ENCODE measurements around the gene VGLL2. TPM values are rescaled to one million over a fixed set of nuclear protein-coding genes. Genes with fewer than 3 reads are reported as not detected.

VGLL2 gene
- total and polyA plus RNA-seq, 2 donors (not counting 1 experiment from before 2014, with no cell fraction given) = not detected

DNA sequence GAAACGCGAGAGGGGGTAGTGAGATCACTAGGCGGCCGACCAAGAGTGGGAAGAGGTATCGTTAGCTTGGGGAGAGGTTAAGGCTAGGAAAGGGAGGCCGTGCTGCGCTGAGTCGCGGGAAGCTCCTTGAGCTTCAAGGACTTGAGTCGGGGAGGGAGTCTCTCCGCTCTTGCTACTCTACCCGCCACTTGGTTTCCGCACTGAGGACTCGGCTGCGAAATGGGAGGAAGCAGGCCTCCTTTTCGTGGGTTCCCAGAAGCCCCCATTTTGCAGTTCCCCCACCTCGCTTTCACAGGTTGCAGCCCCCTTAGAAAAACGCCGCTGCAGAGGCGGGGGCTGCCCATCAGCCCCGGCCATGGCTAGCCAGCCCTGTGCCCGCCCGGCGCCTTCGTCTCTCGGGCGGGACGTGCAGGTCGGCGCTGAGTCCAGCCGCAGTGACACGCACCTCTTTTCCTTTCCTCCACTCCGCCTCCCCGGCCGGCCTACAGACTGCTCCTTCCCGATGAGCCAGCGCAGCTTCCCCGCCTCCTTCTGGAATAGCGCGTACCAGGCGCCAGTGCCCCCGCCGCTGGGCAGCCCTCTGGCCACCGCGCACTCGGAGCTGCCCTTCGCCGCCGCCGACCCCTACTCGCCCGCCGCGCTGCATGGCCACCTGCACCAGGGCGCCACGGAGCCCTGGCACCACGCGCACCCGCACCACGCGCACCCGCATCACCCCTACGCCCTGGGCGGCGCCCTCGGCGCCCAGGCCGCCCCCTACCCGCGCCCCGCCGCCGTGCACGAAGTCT, 4.9 kb downstream of the VGLL2 start:
- H3K9me3 ChIP-seq (ENCODE audit: control insufficient read depth, insufficient read depth, low read depth, low read length) = no peaks in the 10 kb centered on the region
- no peak overlapping the region for H3K4me2 ChIP-seq (ENCODE audit: extremely low read depth, insufficient read depth, low read length)
- no peak overlapping the region for H3K27ac ChIP-seq (ENCODE audit: insufficient read depth, low read length)
- no peaks in the 10 kb centered on the region for H3K79me2 ChIP-seq (ENCODE audit: control insufficient read depth, insufficient read depth, low read length)
- H3K9ac ChIP-seq (ENCODE audit: insufficient read depth, low read length) = no peak overlapping the region
- no peaks in the 10 kb centered on the region for H3K36me3 ChIP-seq (ENCODE audit: control insufficient read depth, insufficient read depth, low read length)
- TF ChIP-seq EZH2 (IDR thresholded peaks at IDR 0.05; ENCODE audit: low read length, missing control alignments) = peak; percentile 98
- TF ChIP-seq, protein P1, sequence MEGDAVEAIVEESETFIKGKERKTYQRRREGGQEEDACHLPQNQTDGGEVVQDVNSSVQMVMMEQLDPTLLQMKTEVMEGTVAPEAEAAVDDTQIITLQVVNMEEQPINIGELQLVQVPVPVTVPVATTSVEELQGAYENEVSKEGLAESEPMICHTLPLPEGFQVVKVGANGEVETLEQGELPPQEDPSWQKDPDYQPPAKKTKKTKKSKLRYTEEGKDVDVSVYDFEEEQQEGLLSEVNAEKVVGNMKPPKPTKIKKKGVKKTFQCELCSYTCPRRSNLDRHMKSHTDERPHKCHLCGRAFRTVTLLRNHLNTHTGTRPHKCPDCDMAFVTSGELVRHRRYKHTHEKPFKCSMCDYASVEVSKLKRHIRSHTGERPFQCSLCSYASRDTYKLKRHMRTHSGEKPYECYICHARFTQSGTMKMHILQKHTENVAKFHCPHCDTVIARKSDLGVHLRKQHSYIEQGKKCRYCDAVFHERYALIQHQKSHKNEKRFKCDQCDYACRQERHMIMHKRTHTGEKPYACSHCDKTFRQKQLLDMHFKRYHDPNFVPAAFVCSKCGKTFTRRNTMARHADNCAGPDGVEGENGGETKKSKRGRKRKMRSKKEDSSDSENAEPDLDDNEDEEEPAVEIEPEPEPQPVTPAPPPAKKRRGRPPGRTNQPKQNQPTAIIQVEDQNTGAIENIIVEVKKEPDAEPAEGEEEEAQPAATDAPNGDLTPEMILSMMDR (conservative IDR thresholded peaks at IDR 0.05 in 1 of 2, IDR thresholded peaks at IDR 0.05 in 1 of 2; ENCODE audit: low read depth in 1 of 2, low read length in 2 of 2) = no peak
- peak in 1 of 2 donors; percentile 13 for DNase-seq (ENCODE audit: low read depth in 2 of 2)
- peak overlapping the region in 1 of 4 experiments; percentile 7 for H3K4me3 ChIP-seq (replicated peaks in 1 of 4; ENCODE audit: control extremely low read depth in 1 of 4, insufficient read depth in 1 of 4, low read depth in 3 of 4, low read length in 4 of 4)
- no peaks in the 10 kb centered on the region for H4K20me1 ChIP-seq (ENCODE audit: control insufficient read depth, extremely low read depth, insufficient read depth, low read length)
- peaks cover 53% of the 10 kb centered on the region for H3K27me3 ChIP-seq (ENCODE audit: control insufficient read depth, insufficient read depth, low read length)
- H3K4me1 ChIP-seq (ENCODE audit: control insufficient read depth, extremely low read depth, insufficient read depth, low read length) = no peaks in the 10 kb centered on the region
- H2AFZ ChIP-seq (ENCODE audit: low read length) = no peak overlapping the region

DNA sequence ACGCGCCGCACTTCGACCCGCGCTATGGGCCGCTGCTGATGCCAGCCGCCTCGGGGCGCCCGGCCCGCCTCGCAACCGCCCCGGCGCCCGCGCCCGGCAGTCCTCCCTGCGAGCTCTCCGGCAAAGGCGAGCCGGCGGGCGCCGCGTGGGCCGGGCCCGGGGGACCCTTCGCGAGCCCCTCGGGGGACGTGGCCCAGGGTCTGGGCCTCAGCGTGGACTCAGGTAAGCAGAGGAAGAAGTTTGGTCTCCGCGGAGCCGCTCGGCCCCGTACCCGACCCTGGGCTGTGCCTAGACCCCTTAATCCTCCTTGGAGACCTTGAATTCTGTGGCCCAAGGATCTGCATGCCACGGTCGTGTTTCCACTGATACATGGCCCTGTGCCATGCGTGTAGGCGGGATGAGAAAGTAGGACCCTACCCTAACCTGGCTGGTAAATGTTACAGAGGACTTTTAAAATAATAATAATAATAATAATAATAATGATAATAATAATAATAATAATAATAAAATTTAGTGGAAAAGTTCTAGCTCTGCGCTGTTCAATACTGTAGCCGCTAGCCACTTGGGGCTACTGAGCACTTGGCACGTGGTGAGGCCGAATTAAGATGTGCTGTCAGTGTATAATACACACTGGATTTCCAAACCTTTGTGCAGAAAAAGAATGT, 5.6 kb downstream of the VGLL2 start:
- H3K27me3 ChIP-seq (ENCODE audit: control insufficient read depth, insufficient read depth, low read length) = peaks cover 46% of the 10 kb centered on the region
- no peak overlapping the region for H3K4me2 ChIP-seq (ENCODE audit: extremely low read depth, insufficient read depth, low read length)
- H3K79me2 ChIP-seq (ENCODE audit: control insufficient read depth, insufficient read depth, low read length) = no peaks in the 10 kb centered on the region
- H3K4me1 ChIP-seq (ENCODE audit: control insufficient read depth, extremely low read depth, insufficient read depth, low read length) = no peaks in the 10 kb centered on the region
- H2AFZ ChIP-seq (ENCODE audit: low read length) = no peak overlapping the region
- H3K9me3 ChIP-seq (ENCODE audit: control insufficient read depth, insufficient read depth, low read depth, low read length) = no peaks in the 10 kb centered on the region
- TF ChIP-seq EZH2 (IDR thresholded peaks at IDR 0.05; ENCODE audit: low read length, missing control alignments) = peak; percentile 87
- TF ChIP-seq, protein P1 (conservative IDR thresholded peaks at IDR 0.05 in 1 of 2, IDR thresholded peaks at IDR 0.05 in 1 of 2; ENCODE audit: low read depth in 1 of 2, low read length in 2 of 2) = no peak
- H3K4me3 ChIP-seq (replicated peaks in 1 of 4; ENCODE audit: control extremely low read depth in 1 of 4, insufficient read depth in 1 of 4, low read depth in 3 of 4, low read length in 4 of 4) = no peak overlapping the region
- H3K27ac ChIP-seq (ENCODE audit: insufficient read depth, low read length) = no peak overlapping the region
- H4K20me1 ChIP-seq (ENCODE audit: control insufficient read depth, extremely low read depth, insufficient read depth, low read length) = no peaks in the 10 kb centered on the region
- H3K9ac ChIP-seq (ENCODE audit: insufficient read depth, low read length) = no peak overlapping the region
- H3K36me3 ChIP-seq (ENCODE audit: control insufficient read depth, insufficient read depth, low read length) = no peaks in the 10 kb centered on the region
- DNase-seq (ENCODE audit: low read depth in 2 of 2) = no peak

DNA sequence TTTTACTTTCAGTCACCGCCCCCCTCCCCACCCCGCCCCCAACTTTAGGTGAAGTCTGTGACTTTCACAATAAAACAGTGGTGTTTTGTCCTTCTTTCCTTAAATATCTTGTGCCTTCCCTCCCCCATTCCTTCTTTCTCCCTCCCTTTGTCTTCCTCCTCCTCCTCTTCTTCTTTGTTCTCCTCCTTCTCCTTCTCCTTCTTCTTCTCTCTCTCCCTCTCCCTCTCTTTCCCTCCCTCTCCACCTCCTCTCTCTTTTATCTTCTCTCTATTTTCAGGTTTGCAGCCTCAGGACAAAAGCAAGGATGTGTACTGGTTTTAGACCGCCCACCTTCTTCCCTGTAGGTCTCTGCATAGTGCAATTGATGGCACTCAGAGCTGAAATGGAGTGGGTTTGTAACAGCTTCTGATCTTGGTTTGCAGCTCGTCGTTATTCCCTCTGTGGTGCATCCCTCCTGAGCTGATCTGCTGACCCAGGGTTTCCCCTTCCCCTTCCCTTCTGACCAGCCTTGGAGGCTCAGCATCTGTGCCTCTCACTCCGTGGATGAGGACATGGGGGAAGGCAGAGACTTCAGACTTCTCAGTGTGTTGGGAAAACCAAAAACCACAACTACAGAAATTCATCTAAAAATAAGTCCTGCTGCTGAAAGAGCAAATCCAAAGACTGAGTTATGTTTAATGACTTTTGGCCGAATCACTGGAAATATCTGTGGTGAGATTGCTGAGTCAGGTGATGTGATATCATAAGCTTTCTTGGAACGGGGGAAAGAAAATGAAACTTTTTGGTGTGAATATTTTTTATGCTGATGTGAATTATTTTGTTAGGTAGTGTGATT, 6.9 kb downstream of the VGLL2 start:
- H3K4me3 ChIP-seq (replicated peaks in 1 of 4; ENCODE audit: control extremely low read depth in 1 of 4, insufficient read depth in 1 of 4, low read depth in 3 of 4, low read length in 4 of 4) = no peak overlapping the region
- peaks cover 35% of the 10 kb centered on the region for H3K27me3 ChIP-seq (ENCODE audit: control insufficient read depth, insufficient read depth, low read length)
- no peak overlapping the region for H3K27ac ChIP-seq (ENCODE audit: insufficient read depth, low read length)

More for the DNA sequence above, 6.9 kb downstream of the VGLL2 start:
- DNase-seq (ENCODE audit: low read depth in 2 of 2) = peak in 1 of 2 donors; percentile 50
- Histone ChIP-seq H2AFZ (ENCODE audit: low read length) (no peak overlapping the region), H3K9ac (ENCODE audit: insufficient read depth, low read length) (no peak overlapping the region), H3K4me2 (ENCODE audit: extremely low read depth, insufficient read depth, low read length) (no peak overlapping the region), H3K4me1 (ENCODE audit: control insufficient read depth, extremely low read depth, insufficient read depth, low read length) (no peaks in the 10 kb centered on the region), H3K36me3 (ENCODE audit: control insufficient read depth, insufficient read depth, low read length) (no peaks in the 10 kb centered on the region), H3K9me3 (ENCODE audit: control insufficient read depth, insufficient read depth, low read depth, low read length) (no peaks in the 10 kb centered on the region), H3K79me2 (ENCODE audit: control insufficient read depth, insufficient read depth, low read length) (no peaks in the 10 kb centered on the region), H4K20me1 (ENCODE audit: control insufficient read depth, extremely low read depth, insufficient read depth, low read length) (no peaks in the 10 kb centered on the region)
- TF ChIP-seq, protein P1 (conservative IDR thresholded peaks at IDR 0.05 in 1 of 2, IDR thresholded peaks at IDR 0.05 in 1 of 2; ENCODE audit: low read depth in 1 of 2, low read length in 2 of 2) = no peak
- TF ChIP-seq EZH2 (IDR thresholded peaks at IDR 0.05; ENCODE audit: low read length, missing control alignments) = no peak
